Loucy (cell line): Measurements from ENCODE around the gene TMEM127.
A peak's percentile ranks its signal among the peaks of the same experiment; 100 is the strongest.

ENCODE experiments used
- H2AFZ ChIP-seq: fragments of 200-600 bp; sonication (generic); 2 replicates; pipeline ENCODE4 v1.6.0; 2016; ENCODE audit warnings: antibody characterized with exemption, mild to moderate bottlenecking, low read length, moderate library complexity
- H3F3A ChIP-seq: fragments of 200-600 bp; 2 replicates; pipeline ENCODE4 v1.6.0; 2016; ENCODE audit warnings: antibody characterized with exemption, low read depth, mild to moderate bottlenecking
- H3K27me3 ChIP-seq: fragments of 200-600 bp; sonication (generic); 2 replicates; pipeline ENCODE4 v1.6.1; 2014; ENCODE audit warnings: low read length, mild to moderate bottlenecking; ENCODE audit not compliant: insufficient read depth, poor library complexity, severe bottlenecking
- H3K36me3 ChIP-seq: fragments of 200-600 bp; sonication (generic); 2 replicates; pipeline ENCODE4 v1.6.1; 2016; ENCODE audit warnings: low read length; ENCODE audit not compliant: insufficient read depth
- H3K4me1 ChIP-seq: fragments of 200-600 bp; sonication (generic); 2 replicates; pipeline ENCODE4 v1.5.1; 2014; ENCODE audit warnings: low read length, mild to moderate bottlenecking; ENCODE audit not compliant: insufficient read depth, poor library complexity, severe bottlenecking
- H3K4me2 ChIP-seq: fragments of 200-600 bp; sonication (generic); 2 replicates; pipeline ENCODE4 v1.6.0; 2014; ENCODE audit warnings: antibody characterized with exemption, low read length, low read depth, mild to moderate bottlenecking; ENCODE audit not compliant: poor library complexity, severe bottlenecking
- H3K4me3 ChIP-seq: fragments of 200-600 bp; sonication (generic); 2 replicates; pipeline ENCODE4 v1.5.1; 2014; ENCODE audit warnings: low read length, mild to moderate bottlenecking, mixed read lengths; ENCODE audit not compliant: poor library complexity, severe bottlenecking
- H3K79me2 ChIP-seq: fragments of 200-600 bp; sonication (generic); 2 replicates; pipeline ENCODE4 v1.6.1; 2014; ENCODE audit warnings: low read length; ENCODE audit not compliant: insufficient read depth
- H3K9ac ChIP-seq: fragments of 200-600 bp; sonication (generic); 2 replicates; pipeline ENCODE4 v1.6.0; 2014; ENCODE audit warnings: mild to moderate bottlenecking, low read depth, low read length, moderate library complexity; ENCODE audit not compliant: poor library complexity, severe bottlenecking
- H3K9me2 ChIP-seq: fragments of 200-600 bp; sonication (generic); replicated peaks from 2 replicates; pipeline ENCODE4 v1.6.1; 2016; ENCODE audit warnings: low read depth, low read length, mixed read lengths
- H3K9me3 ChIP-seq: fragments of 200-600 bp; sonication (generic); 2 replicates; pipeline ENCODE4 v1.6.1; 2014; ENCODE audit warnings: mild to moderate bottlenecking, antibody characterized with exemption, low read length, low read depth; ENCODE audit not compliant: insufficient read depth
- H4K20me1 ChIP-seq: fragments of 200-600 bp; sonication (generic); 2 replicates; pipeline ENCODE4 v1.6.0; 2014; ENCODE audit warnings: antibody characterized with exemption, low read length, mild to moderate bottlenecking; ENCODE audit not compliant: insufficient read depth, poor library complexity, severe bottlenecking
- CTCF ChIP-seq: fragments of 200-600 bp; sonication (generic); conservative IDR thresholded peaks from 2 replicates; pipeline ENCODE4 v1.5.1; 2014; ENCODE audit warnings: mild to moderate bottlenecking, antibody characterized with exemption, low read length
- EZH2phosphoT487 ChIP-seq: fragments of 200-600 bp; IDR thresholded peaks from 2 replicates; pipeline ENCODE4 v1.6.1; 2018; ENCODE audit warnings: antibody characterized with exemption, mild to moderate bottlenecking, moderate library complexity, borderline replicate concordance

The TMEM127 gene

GRCh38 chr2:96241227-96241626, 24.6 kb downstream of the TMEM127 start:
- Histone ChIP-seq H4K20me1 (no peaks in the 10 kb centered on the region), H3K9me2 (no peaks in the 10 kb centered on the region), H3K4me3 (no peak overlapping the region), H3K79me2 (no peaks in the 10 kb centered on the region), H3K9ac (peak overlapping the region; percentile 61), H2AFZ (no peak overlapping the region), H3K36me3 (no peaks in the 10 kb centered on the region; the same call in 1 of the 2 replicates), H3K4me1 (peaks cover 22% of the 10 kb centered on the region), H3F3A (no peaks in the 10 kb centered on the region), H3K27me3 (no peaks in the 10 kb centered on the region), H3K9me3 (no peaks in the 10 kb centered on the region), H3K4me2 (peak overlapping the region; percentile 75)
- no peak for TF ChIP-seq EZH2phosphoT487
- TF ChIP-seq CTCF, result 0 out of 2 replicates have a peak, but pooled peaks have one; percentile 14

GRCh38 chr2:96240341-96241038, 25.3 kb downstream of the TMEM127 start:
- Histone ChIP-seq H3K27me3 (no peaks in the 10 kb centered on the region), H3K9me3 (no peaks in the 10 kb centered on the region), H3K9me2 (no peaks in the 10 kb centered on the region), H2AFZ (no peak overlapping the region), H3K4me1 (peaks cover 22% of the 10 kb centered on the region), H3F3A (no peaks in the 10 kb centered on the region), H3K9ac (peak overlapping the region; percentile 61), H3K79me2 (no peaks in the 10 kb centered on the region), H3K36me3 (no peaks in the 10 kb centered on the region; the same call in 1 of the 2 replicates), H4K20me1 (no peaks in the 10 kb centered on the region), H3K4me2 (no peak overlapping the region), H3K4me3 (no peak overlapping the region)
- no peak for TF ChIP-seq CTCF
- no peak for TF ChIP-seq EZH2phosphoT487

- peaks cover 22% of the 10 kb centered on the region for H3K4me1 ChIP-seq
- TF ChIP-seq EZH2phosphoT487, result no peak
- no peak for TF ChIP-seq CTCF
Measured at GRCh38 chr2:96239745-96240264, 26.0 kb downstream of the TMEM127 start.

More at GRCh38 chr2:96239745-96240264, 26.0 kb downstream of the TMEM127 start:
- no peaks in the 10 kb centered on the region for H3K79me2 ChIP-seq
- no peaks in the 10 kb centered on the region; the same call in 1 of the 2 replicates for H3K36me3 ChIP-seq
- H3F3A ChIP-seq, result no peaks in the 10 kb centered on the region
- H2AFZ ChIP-seq, result no peak overlapping the region
- no peaks in the 10 kb centered on the region for H4K20me1 ChIP-seq
- H3K9ac ChIP-seq, result no peak overlapping the region
- H3K9me3 ChIP-seq, result no peaks in the 10 kb centered on the region
- H3K4me3 ChIP-seq, result no peak overlapping the region
- no peaks in the 10 kb centered on the region for H3K27me3 ChIP-seq
- H3K9me2 ChIP-seq, result no peaks in the 10 kb centered on the region
- H3K4me2 ChIP-seq, result no peak overlapping the region
